NCI-H2227 (cell line): ENCODE results near the gene LRP2BP.
"Not testable (repeated sequence)": the region's sequence is repeated elsewhere in the genome, so short reads cannot be mapped to it uniquely, and the experiment has no call there.

Source experiments
- DNase-seq: peaks from one replicate; lab custom pipeline; 2025; ENCODE audit not compliant: unreplicated experiment; lab: John Stamatoyannopoulos, UW

Gene LRP2BP

DNA sequence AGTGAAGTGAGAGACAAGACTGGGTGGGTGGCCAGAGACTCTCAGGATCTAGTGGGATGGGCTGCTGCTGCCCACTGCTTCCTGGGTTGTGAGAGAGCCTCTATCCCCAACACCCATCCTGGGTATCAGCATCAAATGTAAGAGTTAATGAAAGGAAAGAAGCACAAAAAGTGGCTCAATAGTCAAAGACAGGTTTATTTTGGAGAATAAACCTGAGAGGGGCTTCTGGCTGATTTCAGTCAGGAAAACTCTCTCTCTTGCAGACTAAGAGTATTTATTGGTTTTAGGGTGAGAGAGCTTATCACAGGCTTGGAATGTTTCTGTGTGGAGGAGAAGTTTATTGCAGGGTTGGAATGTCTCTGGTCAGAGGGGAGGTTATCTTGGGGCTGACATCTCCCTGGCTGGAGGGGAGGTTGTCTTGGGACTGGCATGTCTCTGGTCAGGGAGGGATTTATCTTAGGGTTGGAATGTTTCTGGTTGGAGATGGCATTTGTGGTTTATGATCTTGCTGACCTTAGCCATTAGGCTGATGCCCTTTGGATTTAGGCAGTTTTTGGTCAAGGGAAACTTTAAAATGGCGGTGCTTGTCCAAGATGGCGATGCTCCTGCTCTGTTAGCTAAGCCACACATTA, 65.7 kb downstream of the LRP2BP start:
- not testable (repeated sequence) for DNase-seq

DNA sequence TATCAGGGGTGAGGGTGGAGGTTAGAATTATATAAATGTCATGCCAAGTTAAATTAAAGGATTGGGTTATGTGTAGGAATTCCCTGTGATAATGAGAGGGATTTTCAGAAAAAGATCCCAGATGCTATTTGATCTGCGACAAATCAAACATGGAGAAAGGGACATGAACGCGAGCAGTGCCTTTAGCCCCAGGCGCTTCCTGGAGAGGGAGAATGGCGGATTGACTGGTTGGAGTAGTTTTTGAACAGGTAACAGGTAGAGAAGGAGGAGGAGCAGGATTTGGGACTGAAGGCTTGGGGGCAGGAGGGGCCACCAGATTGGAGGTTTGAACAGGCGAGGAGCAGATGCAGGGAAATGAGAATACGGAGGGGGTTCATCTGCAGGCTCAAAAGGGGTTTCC, 67.1 kb downstream of the LRP2BP start:
- DNase-seq: no peak

DNA sequence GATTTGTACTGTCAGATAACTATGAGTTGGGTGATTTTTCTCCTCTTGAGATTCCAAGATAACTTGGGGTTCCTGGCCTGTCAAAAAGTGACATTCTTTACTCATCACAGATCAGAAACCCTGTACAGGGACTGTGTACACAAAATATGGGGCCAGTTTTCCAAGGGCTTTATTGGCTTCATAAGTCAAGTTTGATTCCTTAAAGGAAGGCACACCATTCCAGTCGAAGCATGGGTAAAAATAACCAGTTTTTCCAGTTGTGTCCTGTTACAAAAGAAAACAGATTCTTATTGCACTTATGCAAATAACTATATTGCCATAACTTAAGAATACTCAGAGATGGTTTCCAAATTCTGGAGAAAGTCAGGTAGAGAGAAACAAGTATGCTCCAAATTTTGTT, 70.0 kb downstream of the LRP2BP start:
- DNase-seq: not testable (repeated sequence)

DNA sequence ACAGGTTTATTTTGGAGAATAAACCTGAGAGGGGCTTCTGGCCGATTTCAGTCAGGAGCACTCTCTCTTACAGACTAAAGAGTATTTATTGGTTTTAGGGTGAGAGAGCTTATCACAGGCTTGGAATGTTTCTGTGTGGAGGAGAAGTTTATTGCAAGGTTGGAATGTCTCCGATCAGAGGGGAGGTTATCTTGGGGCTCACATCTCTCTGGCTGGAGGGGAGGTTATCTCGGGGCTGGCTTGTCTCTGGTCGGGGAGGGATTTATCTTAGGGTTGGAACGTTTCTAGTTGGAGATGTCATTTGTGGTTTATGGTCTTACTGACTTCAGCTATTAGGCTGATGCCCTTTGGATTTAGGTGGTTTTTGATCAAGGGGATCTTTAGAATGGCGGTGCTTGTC, 71.4 kb downstream of the LRP2BP start:
- DNase-seq: not testable (repeated sequence)

DNA sequence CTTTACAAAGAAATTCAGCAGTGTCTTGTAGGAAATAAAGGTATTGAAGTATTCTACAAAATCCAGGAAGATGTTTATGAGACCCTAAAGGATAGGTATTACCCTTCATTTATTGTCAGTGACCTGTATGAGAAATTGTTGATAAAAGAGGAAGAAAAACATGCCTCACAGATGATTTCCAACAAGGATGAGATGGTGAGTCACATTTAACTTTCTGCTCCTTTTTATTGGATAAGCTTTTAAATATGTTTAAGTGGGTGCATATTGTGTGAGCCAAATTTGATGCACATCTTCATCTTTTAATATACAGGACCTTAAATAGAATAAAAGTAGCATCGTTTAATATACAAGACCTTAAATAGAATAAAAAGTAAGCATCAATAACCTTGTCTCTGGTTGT, 72.1 kb downstream of the LRP2BP start:
- no peak for DNase-seq

DNA sequence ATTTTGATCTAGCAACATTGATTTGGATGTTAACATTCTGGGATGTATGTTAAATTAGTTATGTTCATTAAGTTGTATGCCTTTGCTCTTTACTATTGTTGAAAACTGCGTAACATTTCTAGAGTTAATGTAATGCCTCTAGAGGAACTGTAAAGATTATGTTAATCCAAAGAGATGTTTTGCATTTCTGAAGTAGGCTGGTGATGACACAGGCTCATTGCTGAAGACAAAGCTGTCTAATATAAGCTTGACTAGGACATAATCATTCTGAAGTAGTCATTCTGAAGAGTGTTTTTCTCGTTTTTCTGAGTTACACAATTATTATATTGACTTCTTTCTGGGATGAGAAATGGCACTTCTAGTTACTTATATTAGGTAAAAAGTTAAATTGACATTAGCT, 72.9 kb downstream of the LRP2BP start:
- no peak for DNase-seq

DNA sequence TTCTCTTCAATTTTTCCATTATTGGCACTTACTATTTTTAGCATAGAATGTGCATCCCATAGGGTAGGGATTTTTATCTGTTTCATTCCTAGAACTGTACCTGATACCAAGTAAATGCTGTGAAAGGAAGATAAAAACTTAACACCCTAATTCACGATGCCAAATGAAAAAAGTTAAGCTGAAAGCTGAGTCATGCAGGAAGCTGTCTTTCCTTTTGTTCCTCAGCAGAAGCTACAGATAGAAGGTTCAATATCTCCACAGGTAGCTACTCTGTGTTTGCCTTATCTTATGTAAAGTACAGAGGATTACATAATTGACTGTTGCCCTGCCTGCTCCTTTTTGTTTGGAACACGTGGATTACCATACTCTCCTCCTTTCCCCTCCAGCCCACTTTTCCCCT, 77.0 kb downstream of the LRP2BP start:
- peak; percentile 22 for DNase-seq

DNA sequence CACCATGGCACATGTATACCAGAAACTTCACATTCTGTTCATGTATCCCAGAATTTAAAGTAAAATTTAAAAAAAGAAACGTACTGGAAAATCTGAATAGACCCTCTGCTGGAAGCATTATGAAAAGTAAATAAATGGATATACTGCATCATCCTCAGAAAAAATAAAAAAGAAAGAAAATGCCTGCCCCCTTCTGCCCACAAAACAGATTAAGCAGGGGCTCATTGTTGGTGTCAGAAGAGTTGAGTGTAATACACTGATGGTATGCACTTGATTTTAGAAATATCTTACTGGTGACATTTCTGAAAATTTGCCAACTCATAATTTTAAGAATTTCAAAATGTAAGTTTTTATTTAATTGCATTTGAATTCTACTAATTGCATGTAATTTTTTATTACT, 77.8 kb downstream of the LRP2BP start:
- no peak for DNase-seq

DNA sequence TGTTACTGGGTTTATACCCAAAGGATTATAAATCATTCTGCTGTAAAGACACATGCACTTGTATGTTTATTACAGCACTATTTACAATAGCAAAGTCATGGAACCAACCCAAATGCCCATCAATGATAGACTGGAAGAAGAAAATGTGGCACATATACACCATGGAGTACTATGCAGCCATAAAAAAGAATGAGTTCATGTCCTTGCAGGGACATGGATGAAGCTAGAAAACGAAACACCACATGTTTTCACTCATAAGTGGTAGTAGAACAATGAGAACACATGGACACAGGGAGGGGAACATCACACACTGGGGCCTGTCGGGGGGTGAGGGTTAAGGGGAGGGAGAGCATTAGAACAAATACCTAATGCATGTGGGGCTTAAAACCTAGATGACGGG, 78.3 kb downstream of the LRP2BP start:
- DNase-seq: not testable (repeated sequence)
